ENCODE measurements around the gene KIAA1671. TPM values are rescaled to one million over a fixed set of nuclear protein-coding genes. Genes with fewer than 3 reads are reported as not detected.
A peak's percentile ranks its signal among the peaks of the same experiment; 100 is the strongest.

KIAA1671 gene
- total RNA-seq, 1 donor from 2014 or later = 11.5 TPM

DNA sequence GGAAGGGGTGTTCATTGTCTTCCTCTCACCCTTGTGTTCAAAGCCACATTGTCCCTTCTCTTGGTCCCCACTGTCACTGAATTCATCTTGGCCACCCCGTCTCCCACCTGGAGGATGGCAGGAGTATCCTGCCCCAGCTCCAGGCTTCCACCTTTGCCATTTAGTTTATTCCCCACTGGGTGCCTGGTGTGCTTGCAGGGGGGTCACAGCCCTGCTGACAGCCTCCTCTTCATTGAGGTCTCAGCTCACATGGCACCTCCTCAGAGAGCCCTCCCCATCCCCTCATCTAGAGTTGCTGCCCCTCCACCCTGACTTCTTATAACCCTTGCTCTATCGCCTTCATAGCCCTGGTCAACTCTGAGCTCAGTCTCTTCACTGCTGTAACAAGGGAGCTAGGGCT, 36.6 kb downstream of the KIAA1671 start:
- Histone ChIP-seq H3K9ac (ENCODE audit: low read depth in 1 of 3, low read length in 3 of 3) (peak overlapping the region in 1 of 3 donors; percentile 25), H3K4me1 (ENCODE audit: control insufficient read depth in 3 of 3, insufficient read depth in 3 of 3, low read length in 3 of 3) (peaks cover 25 to 31% (median 29%) of the 10 kb centered on the region in 3 donors), H3K9me3 (ENCODE audit: control insufficient read depth in 3 of 3, low read length in 3 of 3) (no peaks in the 10 kb centered on the region), H3K36me3 (ENCODE audit: control insufficient read depth in 3 of 3, insufficient read depth in 3 of 3, low read length in 3 of 3) (no peaks in the 10 kb centered on the region), H3K4me3 (ENCODE audit: low read length in 3 of 3) (no peak overlapping the region), H3K27me3 (ENCODE audit: control insufficient read depth in 3 of 3, insufficient read depth in 3 of 3, low read length in 3 of 3) (peaks cover 0 to 2% (median 0%) of the 10 kb centered on the region in 3 donors), H3K27ac (ENCODE audit: low read depth, low read length) (peak overlapping the region; percentile 19)

DNA sequence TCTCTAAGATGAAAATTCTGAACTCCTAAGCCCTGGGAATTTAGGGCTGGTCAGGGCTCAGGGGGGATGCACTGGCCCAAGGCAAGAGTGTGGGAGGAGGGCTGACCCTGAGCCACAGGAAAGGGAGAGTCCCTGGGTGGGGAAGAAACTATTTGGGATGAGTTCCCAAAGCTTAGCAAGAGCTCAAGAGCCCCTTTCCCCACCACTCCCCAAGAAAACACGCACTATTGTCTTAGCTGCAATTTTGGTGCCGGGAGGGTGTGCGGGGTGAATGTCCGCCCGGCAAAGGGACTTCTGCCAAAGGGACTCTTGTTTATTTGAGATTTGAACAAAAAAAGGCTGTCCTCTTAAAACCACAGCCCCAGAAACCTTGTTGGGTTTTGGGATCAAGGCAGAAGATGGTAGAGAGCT, 37.0 kb downstream of the KIAA1671 start:
- Histone ChIP-seq H3K36me3 (ENCODE audit: control insufficient read depth in 3 of 3, insufficient read depth in 3 of 3, low read length in 3 of 3) (no peaks in the 10 kb centered on the region), H3K27ac (ENCODE audit: low read depth, low read length) (peak overlapping the region; percentile 19), H3K4me1 (ENCODE audit: control insufficient read depth in 3 of 3, insufficient read depth in 3 of 3, low read length in 3 of 3) (peaks cover 24 to 31% (median 26%) of the 10 kb centered on the region in 3 donors)

DNA sequence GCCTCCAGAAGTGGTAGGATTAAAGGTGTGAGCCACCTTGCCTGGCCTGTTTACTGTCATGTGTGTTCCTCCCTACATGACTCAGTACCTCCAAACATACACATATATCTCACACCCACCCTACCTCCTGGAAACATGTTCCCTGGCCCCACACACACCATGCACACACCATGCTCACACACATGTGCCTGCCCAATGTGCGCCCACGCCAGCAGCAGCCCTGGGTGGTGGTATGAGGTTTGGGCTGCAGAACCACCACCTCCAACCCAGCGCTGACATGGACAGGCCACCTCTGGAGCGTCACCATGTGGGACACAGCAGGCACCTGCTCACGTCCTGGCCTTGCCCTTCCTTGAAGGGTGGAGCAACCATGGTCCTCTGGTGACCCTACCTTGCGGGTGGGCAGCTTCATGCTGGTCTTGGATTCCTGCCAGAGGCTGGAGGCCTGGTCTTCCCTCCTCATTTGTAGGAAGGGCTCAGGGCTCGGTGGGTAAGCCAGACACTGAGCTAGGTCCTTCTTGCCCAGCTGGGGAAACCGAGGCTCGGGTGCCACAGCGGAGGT, 37.9 kb downstream of the KIAA1671 start:
- no peaks in the 10 kb centered on the region for H3K36me3 ChIP-seq (ENCODE audit: control insufficient read depth in 3 of 3, insufficient read depth in 3 of 3, low read length in 3 of 3)
- peaks cover 0 to 2% (median 0%) of the 10 kb centered on the region in 3 donors for H3K27me3 ChIP-seq (ENCODE audit: control insufficient read depth in 3 of 3, insufficient read depth in 3 of 3, low read length in 3 of 3)
- H3K9me3 ChIP-seq (ENCODE audit: control insufficient read depth in 3 of 3, low read length in 3 of 3) = no peaks in the 10 kb centered on the region
- no peak overlapping the region for H3K9ac ChIP-seq (ENCODE audit: low read depth in 1 of 3, low read length in 3 of 3)
- no peak overlapping the region for H3K27ac ChIP-seq (ENCODE audit: low read depth, low read length)
- H3K4me1 ChIP-seq (ENCODE audit: control insufficient read depth in 3 of 3, insufficient read depth in 3 of 3, low read length in 3 of 3) = peaks cover 24 to 31% (median 27%) of the 10 kb centered on the region in 3 donors
- H3K4me3 ChIP-seq (ENCODE audit: low read length in 3 of 3) = no peak overlapping the region

More for the DNA sequence above, 37.0 kb downstream of the KIAA1671 start:
- Histone ChIP-seq H3K9me3 (ENCODE audit: control insufficient read depth in 3 of 3, low read length in 3 of 3) (no peaks in the 10 kb centered on the region), H3K9ac (ENCODE audit: low read depth in 1 of 3, low read length in 3 of 3) (peak overlapping the region in 1 of 3 donors; percentile 25), H3K27me3 (ENCODE audit: control insufficient read depth in 3 of 3, insufficient read depth in 3 of 3, low read length in 3 of 3) (peaks cover 0 to 2% (median 0%) of the 10 kb centered on the region in 3 donors), H3K4me3 (ENCODE audit: low read length in 3 of 3) (no peak overlapping the region)

DNA sequence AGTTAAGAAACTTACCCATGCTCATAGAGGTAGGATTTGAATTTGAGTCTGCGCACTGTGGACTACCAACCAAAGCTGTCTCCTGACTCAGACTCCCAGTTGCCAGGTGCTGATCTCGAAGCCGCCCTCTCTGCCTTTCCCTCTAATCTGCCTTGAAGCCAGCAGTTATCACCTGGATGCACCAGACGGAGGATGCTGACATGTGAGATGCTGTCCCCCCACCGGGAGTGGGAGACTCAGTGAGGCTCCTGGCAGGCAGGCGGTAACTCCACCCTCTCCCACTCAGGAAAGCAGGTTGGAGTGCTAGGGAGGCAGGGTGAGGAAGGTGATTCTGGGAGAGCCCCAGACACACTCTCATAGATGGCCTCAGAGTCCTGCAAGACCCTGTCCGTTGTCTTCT, 40.4 kb downstream of the KIAA1671 start:
- no peak overlapping the region for H3K4me3 ChIP-seq (ENCODE audit: low read length in 3 of 3)
- no peak overlapping the region for H3K9ac ChIP-seq (ENCODE audit: low read depth in 1 of 3, low read length in 3 of 3)
- H3K36me3 ChIP-seq (ENCODE audit: control insufficient read depth in 3 of 3, insufficient read depth in 3 of 3, low read length in 3 of 3) = no peaks in the 10 kb centered on the region
- no peaks in the 10 kb centered on the region for H3K9me3 ChIP-seq (ENCODE audit: control insufficient read depth in 3 of 3, low read length in 3 of 3)
- H3K27ac ChIP-seq (ENCODE audit: low read depth, low read length) = no peak overlapping the region
- H3K27me3 ChIP-seq (ENCODE audit: control insufficient read depth in 3 of 3, insufficient read depth in 3 of 3, low read length in 3 of 3) = peaks cover 0 to 2% (median 0%) of the 10 kb centered on the region in 3 donors
- H3K4me1 ChIP-seq (ENCODE audit: control insufficient read depth in 3 of 3, insufficient read depth in 3 of 3, low read length in 3 of 3) = peaks cover 35 to 46% (median 42%) of the 10 kb centered on the region in 3 donors

DNA sequence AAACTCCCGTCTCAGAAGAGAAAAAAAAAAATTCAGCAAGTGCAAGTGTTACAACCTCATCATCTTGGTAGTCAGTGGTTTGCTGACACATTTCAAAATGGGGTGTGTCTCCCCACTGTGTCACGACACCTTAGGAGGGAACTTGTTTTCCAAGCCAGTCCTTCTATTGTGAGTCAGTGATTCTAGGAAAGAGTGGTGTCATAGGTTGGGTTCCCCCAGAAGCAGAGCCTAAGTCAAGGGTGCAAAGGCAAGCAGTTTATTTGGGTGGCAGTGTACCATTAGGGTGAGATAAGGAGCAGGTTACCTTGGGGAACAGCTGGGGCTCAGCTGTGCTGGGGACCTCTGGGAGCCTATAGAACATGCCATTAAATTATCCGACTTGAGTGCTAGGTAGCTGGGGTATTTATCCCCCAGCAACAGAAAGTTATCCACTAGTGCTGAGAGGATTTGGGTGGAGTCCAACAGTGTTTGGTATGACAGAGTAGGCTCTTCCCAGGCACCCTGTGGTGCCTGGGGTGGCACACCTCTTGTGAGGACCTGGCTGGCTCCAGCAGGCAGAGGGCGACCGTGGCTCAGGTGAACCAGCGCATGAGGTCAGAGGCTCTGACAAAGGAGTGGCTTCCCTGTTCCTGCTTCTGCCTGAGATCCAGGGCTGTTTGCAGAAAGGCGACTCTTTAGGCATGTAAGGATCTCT, 41.7 kb downstream of the KIAA1671 start:
- peaks cover 0 to 2% (median 0%) of the 10 kb centered on the region in 3 donors for H3K27me3 ChIP-seq (ENCODE audit: control insufficient read depth in 3 of 3, insufficient read depth in 3 of 3, low read length in 3 of 3)
- H3K9me3 ChIP-seq (ENCODE audit: control insufficient read depth in 3 of 3, low read length in 3 of 3) = no peaks in the 10 kb centered on the region
- H3K36me3 ChIP-seq (ENCODE audit: control insufficient read depth in 3 of 3, insufficient read depth in 3 of 3, low read length in 3 of 3) = no peaks in the 10 kb centered on the region
- H3K4me1 ChIP-seq (ENCODE audit: control insufficient read depth in 3 of 3, insufficient read depth in 3 of 3, low read length in 3 of 3) = peaks cover 32 to 41% (median 41%) of the 10 kb centered on the region in 3 donors
- no peak overlapping the region for H3K4me3 ChIP-seq (ENCODE audit: low read length in 3 of 3)
- H3K27ac ChIP-seq (ENCODE audit: low read depth, low read length) = no peak overlapping the region
- no peak overlapping the region for H3K9ac ChIP-seq (ENCODE audit: low read depth in 1 of 3, low read length in 3 of 3)

DNA sequence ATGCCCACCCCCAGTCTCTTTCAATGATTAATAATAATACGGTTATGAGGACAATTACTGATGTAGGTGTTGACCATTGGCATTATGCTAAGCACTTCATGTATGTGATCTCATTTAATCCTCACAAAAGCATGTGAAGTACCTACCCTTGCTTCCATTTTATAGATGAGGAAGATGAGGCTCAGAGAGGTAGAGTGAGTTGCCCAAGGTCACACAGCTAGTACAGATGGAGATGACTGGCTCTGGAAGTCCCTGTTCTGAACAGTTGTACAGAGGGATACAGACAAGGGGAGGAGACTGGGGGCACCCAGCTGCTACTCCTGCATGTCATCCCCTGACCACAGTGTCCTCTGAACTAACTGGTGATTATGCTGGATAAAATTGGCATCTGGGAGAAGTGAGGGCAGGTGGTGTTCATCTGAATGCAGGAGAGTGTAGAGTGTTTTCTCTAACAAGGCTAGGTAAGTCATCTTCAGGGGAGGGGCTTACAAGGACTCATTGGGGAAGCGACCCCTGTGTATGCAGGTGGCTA, 43.2 kb downstream of the KIAA1671 start:
- Histone ChIP-seq H3K4me1 (ENCODE audit: control insufficient read depth in 3 of 3, insufficient read depth in 3 of 3, low read length in 3 of 3) (peaks cover 23 to 31% (median 28%) of the 10 kb centered on the region in 3 donors), H3K27ac (ENCODE audit: low read depth, low read length) (no peak overlapping the region), H3K4me3 (ENCODE audit: low read length in 3 of 3) (no peak overlapping the region), H3K9me3 (ENCODE audit: control insufficient read depth in 3 of 3, low read length in 3 of 3) (no peaks in the 10 kb centered on the region), H3K27me3 (ENCODE audit: control insufficient read depth in 3 of 3, insufficient read depth in 3 of 3, low read length in 3 of 3) (no peaks in the 10 kb centered on the region), H3K9ac (ENCODE audit: low read depth in 1 of 3, low read length in 3 of 3) (no peak overlapping the region), H3K36me3 (ENCODE audit: control insufficient read depth in 3 of 3, insufficient read depth in 3 of 3, low read length in 3 of 3) (no peaks in the 10 kb centered on the region)

DNA sequence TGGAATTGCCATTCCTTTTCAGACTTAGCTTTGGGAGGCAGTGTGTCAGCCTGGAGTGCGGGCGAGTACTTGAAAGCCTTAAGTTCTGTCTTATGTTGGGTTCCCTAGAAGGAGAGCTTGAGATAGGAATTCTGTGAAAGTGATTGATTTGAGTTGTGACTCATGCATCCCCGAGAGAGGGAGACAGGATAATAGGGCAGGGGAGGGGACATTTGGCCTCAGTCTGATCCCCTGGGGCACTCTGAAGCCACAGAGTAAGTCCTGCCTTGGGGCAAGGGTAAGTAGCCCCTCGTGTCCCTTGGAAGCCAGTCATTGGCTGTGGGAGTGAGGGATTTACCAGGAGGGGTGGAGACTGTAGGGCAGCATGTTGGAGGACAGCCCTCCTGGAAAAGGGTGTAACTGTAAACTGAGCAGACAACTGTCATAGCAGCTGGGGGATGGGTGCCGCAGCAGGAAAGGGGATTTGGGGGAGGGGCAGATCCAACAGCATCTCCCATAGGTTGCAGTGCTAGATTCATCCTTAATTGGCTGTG, 44.0 kb downstream of the KIAA1671 start:
- H3K36me3 ChIP-seq (ENCODE audit: control insufficient read depth in 3 of 3, insufficient read depth in 3 of 3, low read length in 3 of 3) = no peaks in the 10 kb centered on the region
- H3K4me1 ChIP-seq (ENCODE audit: control insufficient read depth in 3 of 3, insufficient read depth in 3 of 3, low read length in 3 of 3) = peaks cover 22 to 33% (median 30%) of the 10 kb centered on the region in 3 donors
- H3K9ac ChIP-seq (ENCODE audit: low read depth in 1 of 3, low read length in 3 of 3) = peak overlapping the region; percentile 7 to 54 (median 51)
- no peak overlapping the region for H3K27ac ChIP-seq (ENCODE audit: low read depth, low read length)
- H3K9me3 ChIP-seq (ENCODE audit: control insufficient read depth in 3 of 3, low read length in 3 of 3) = no peaks in the 10 kb centered on the region
- no peaks in the 10 kb centered on the region for H3K27me3 ChIP-seq (ENCODE audit: control insufficient read depth in 3 of 3, insufficient read depth in 3 of 3, low read length in 3 of 3)
- H3K4me3 ChIP-seq (ENCODE audit: low read length in 3 of 3) = peak overlapping the region; percentile 5 to 31 (median 17)

DNA sequence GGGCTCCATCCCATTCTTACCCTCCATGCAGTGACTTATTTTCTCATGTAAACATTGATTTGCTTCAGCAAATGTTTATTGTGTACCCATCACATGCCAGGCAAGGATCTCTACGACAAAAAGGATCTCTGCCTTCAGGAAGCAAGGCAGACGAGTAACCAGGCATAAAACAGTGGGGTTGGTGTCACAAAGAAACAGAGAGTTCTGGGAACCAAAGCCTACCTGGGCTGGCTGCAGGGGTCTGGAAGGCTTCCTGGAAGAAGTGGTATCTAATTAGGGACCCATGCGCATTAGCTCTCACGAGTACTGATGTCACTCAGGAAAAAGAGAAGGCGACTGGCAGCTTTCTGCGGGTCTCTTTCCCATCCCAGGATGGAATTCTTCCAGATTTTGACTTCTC, 44.5 kb downstream of the KIAA1671 start:
- Histone ChIP-seq H3K4me3 (ENCODE audit: low read length in 3 of 3) (peak overlapping the region in 2 of 3 donors; percentile 5 to 31), H3K9ac (ENCODE audit: low read depth in 1 of 3, low read length in 3 of 3) (peak overlapping the region in 1 of 3 donors; percentile 54), H3K27me3 (ENCODE audit: control insufficient read depth in 3 of 3, insufficient read depth in 3 of 3, low read length in 3 of 3) (no peaks in the 10 kb centered on the region), H3K36me3 (ENCODE audit: control insufficient read depth in 3 of 3, insufficient read depth in 3 of 3, low read length in 3 of 3) (no peaks in the 10 kb centered on the region), H3K27ac (ENCODE audit: low read depth, low read length) (no peak overlapping the region), H3K4me1 (ENCODE audit: control insufficient read depth in 3 of 3, insufficient read depth in 3 of 3, low read length in 3 of 3) (peaks cover 20 to 28% (median 28%) of the 10 kb centered on the region in 3 donors), H3K9me3 (ENCODE audit: control insufficient read depth in 3 of 3, low read length in 3 of 3) (no peaks in the 10 kb centered on the region)

DNA sequence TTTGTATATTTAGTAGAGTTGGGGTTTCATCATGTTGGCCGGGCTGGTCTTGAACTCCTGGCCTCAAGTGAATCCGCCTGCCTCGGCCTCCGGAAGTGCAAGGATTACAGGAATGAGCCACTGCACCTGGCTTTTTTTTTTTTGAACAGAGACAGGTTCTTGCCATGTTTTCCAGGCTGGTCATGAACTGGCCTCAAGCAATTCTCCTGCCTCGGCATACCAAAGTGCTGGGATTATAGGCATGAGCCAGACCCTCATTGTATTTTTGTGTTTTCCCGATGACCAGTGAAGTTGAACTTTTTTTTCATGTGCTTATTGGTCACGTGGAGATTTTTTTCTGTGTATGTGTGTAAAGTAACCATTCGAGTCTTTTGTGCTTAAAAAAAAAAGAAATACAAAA, 48.2 kb downstream of the KIAA1671 start:
- H3K27me3 ChIP-seq (ENCODE audit: control insufficient read depth in 3 of 3, insufficient read depth in 3 of 3, low read length in 3 of 3) = no peaks in the 10 kb centered on the region
- H3K4me1 ChIP-seq (ENCODE audit: control insufficient read depth in 3 of 3, insufficient read depth in 3 of 3, low read length in 3 of 3) = peaks cover 20 to 26% (median 21%) of the 10 kb centered on the region in 3 donors
- H3K36me3 ChIP-seq (ENCODE audit: control insufficient read depth in 3 of 3, insufficient read depth in 3 of 3, low read length in 3 of 3) = no peaks in the 10 kb centered on the region
- no peak overlapping the region for H3K27ac ChIP-seq (ENCODE audit: low read depth, low read length)
- H3K9ac ChIP-seq (ENCODE audit: low read depth in 1 of 3, low read length in 3 of 3) = no peak overlapping the region
- no peak overlapping the region for H3K4me3 ChIP-seq (ENCODE audit: low read length in 3 of 3)
- no peaks in the 10 kb centered on the region for H3K9me3 ChIP-seq (ENCODE audit: control insufficient read depth in 3 of 3, low read length in 3 of 3)
